GM21825 (cell line): ENCODE results near the gene JPH4.
"Not testable (repeated sequence)": the region's sequence is repeated elsewhere in the genome, so short reads cannot be mapped to it uniquely, and the experiment has no call there.

Experiments
- ATAC-seq: cut with Tn5 transposase; IDR thresholded peaks from one replicate; pipeline ENCODE4 v1.9.1; 2021; ENCODE audit warnings: mild to moderate bottlenecking, moderate library complexity; ENCODE audit not compliant: unreplicated experiment

Gene JPH4

GRCh38 chr14:23609411-23610089 is 31.0 kb upstream of the JPH4 start:
- ATAC-seq, result not testable (repeated sequence)

DNA sequence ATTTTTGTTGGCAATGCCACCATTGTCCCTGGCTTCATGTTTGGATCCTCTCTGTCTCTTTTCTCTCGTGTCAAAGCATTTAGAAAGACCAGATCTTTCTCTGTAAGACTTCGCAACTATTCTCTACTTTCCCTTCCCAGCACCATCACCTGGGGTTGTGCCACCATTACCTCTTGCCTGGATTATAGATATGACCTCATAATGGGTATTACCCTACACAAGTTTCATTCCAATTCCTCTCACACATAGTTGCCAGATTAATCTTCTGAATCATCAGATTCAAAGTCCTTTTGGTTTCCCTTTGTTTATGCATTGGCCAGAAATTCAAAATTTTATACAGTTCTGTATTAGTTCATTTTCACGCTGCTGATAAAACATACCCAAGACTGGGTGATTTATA is 30.4 kb upstream of the JPH4 start:
- ATAC-seq, result no peak

DNA sequence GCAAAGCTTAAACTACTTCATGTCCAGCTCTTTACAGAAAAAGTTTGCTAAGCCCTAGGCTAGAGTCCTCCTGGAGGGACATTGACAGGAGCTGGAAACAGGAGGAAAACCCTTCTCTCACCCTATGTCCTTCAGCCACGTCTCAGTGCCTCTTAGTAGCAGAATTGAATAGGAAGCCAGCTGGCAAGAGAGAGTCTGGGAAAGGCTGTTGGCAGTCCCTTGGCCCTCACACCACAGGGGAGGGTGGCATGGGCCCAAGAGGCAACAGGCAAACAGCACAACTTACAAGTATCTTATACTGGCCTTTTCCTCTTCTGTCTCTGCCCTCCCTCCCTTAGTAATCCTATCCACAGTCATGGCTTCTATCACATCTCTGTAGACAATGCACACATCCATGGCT is 29.9 kb upstream of the JPH4 start:
- no peak for ATAC-seq

DNA sequence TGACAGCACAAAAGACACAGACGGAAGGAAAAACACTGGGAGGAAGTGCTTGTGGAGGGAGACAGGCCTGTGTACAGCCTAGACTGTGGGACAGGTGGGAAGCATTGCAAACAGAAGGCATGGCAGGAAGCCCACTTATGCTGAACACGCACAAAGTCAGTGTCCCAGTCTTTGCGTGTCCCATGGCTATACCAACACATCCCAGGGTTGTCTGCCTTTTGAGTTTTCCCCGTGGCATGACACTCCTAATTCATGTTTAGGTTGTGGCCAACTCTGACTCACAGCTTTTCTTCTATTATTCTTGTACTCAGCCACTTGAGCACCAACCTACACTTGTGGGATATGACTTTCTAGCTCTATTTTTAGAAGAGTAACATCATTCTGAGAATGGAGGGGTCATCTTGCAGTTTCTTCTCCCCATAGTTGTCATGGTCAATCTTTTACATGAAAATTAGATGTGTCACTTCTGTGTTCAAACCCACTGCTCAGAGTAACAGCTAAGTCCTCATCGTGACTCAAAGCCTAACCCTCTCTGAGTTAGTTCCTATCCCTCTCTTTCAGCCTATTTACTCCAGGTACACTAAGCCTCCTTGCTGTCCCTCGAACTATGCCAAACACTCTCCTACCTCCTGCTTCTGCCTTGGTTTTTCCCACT is 27.5 kb upstream of the JPH4 start:
- ATAC-seq, result peak; percentile 75

GRCh38 chr14:23604675-23605170 is 26.1 kb upstream of the JPH4 start:
- ATAC-seq, result no peak

DNA sequence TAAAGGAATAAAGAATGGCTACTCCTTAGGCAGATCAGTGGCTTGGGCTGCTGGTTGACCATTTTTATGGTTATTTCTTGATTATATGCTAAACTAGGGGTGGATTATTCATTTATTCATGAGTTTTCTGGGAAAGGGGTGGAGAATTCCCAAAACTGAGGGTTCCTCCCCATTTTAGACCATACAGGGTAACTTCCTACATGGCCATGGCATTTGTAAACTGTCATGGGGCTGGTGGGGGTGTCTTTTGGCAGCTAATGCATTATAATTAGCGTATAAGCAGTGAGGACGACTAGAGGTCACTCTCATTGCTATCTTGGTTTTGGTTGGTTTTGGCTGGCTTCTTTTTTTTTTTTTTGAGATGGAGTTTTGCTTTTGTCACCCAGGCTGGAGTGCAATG is 25.6 kb upstream of the JPH4 start:
- no peak for ATAC-seq

GRCh38 chr14:23603103-23603502 is 24.5 kb upstream of the JPH4 start:
- no peak for ATAC-seq

DNA sequence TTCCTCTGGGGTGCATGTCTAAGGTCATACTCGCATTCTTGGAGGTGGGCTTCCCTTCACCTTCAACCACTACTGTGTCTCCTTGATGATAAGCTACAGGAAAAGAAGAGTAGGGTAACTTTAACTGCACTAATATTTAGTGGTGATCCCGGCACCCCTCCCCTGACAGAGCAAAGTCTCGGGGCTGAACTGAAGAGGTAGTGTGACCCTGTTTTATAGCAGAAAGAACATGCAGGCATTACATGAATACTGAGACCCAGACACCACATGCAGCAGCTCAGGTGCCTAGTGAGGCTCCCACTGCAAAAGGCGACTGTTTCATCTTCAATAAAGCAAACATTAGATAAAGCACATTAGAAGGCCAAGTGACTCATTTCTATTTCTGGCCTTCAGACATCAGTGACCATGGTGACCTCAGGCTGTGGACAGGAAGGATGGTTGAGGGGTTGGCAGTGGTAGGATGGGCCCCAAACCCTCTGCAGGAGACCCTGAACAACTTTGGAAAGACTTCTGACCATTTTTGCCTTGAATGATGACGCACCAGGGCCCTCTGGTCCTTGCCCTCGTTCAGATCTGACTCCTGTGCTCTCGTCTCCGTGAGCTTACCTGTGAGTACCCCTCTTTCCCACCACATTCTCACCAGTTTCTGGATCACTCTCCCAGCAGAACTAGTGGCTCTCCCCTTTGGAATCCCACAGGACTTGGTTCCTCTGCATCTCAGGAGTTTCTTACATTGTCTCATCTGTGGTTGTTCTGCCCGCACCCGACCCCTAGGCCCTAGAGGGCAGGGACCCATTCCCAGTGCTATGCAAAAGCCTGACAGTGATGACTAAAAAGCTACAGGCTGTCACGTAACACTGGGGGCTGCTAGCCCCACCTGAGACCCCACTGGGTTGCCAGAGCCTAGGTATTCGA is 23.8 kb upstream of the JPH4 start:
- ATAC-seq, result no peak

- no peak for ATAC-seq
Observed at GRCh38 chr14:23601845-23602180, 23.2 kb upstream of the JPH4 start.

- no peak for ATAC-seq
Observed at GRCh38 chr14:23601424-23601823, 22.8 kb upstream of the JPH4 start.

DNA sequence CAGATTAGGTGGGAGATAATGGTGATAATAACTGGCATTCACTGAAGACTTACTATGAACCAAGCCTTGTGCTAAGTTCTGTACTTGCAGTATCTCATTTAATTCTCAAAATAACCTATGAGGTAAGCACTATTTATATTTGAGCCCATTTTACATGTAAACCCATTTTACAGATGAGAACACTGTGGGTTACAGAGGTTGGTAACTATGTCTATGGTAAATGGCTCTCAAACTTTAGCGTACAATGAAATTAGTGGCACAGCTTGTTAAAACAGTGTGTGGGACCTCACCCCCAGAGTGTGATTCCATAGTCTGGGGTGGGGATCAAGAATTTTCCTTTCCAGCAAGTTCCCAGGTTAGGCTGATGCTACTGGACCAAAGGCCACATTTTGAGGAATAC is 22.2 kb upstream of the JPH4 start:
- ATAC-seq, result no peak

DNA sequence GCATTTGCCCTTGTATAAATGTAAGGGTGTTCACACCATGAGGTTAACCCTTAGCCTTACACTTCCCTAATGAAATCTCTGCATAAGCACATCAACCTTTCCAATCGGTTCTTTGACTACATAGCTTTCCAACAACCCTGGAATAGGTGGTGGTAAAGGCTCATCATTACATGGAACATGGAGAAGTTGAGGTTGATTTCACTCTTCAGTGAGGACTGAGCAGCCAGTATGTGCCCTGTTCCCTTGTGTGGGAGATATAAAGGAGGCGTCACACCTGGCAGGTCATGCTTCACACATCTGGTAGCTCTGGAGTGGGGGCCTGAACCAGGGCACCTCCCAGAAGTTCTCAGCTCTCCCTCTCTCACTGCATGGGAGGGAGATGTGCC is 21.7 kb upstream of the JPH4 start:
- no peak for ATAC-seq

DNA sequence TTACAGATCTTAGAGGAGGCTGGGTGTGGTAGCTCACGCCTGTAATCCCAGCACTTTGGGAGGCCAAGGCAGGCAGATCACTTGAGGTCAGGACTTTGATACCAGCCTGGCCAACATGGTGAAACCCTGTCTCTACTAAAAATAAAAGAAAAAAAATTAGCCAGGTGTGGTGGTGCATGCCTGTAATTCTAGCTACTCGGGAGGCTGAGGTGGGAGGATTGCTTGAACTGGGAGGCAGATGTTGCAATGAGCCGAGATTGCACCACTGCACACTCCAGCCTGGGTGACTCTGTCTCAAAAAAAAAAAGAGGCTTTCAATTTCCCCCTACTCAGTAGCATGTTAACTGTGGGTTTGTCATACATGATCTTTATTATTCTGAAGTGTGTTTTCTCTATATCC is 15.6 kb upstream of the JPH4 start:
- ATAC-seq, result not testable (repeated sequence)

GRCh38 chr14:23590198-23590597 is 11.6 kb upstream of the JPH4 start:
- no peak for ATAC-seq

GRCh38 chr14:23589606-23590005 is 11.0 kb upstream of the JPH4 start:
- ATAC-seq, result no peak

GRCh38 chr14:23588884-23589598 is 10.5 kb upstream of the JPH4 start:
- peak; percentile 98 for ATAC-seq

DNA sequence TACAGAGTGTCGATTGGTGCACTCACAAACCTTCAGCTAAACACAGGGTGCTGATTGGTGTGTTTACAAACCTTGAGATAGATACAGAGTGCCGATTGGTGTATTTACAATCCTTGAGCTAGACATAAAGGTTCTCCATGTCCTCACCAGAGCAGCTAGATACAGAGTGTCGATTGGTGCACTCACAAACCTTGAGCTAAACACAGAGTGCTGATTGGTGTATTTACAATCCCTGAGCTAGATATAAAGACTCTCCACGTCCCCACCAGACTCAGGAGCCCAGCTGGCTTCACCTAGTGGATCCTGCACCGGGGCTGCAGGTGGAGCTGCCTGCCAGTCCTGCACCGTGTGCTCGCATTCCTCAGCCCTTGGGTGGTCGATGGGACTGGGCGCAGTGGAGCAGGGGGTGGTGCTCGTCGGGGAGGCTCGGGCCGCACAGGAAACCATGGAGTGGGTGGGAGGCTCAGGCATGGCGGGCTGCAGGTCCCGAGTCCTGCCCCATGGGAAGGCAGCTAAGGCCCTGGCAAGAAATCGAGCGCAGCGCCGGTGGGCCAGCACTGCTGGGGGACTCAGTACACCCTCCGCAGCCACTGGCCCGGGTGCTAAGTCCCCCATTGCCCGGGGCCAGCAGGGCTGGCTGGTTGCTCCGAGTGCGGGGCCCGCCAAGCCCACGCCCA is 6.1 kb upstream of the JPH4 start:
- ATAC-seq, result not testable (repeated sequence)

GRCh38 chr14:23583761-23584526 is 5.4 kb upstream of the JPH4 start:
- ATAC-seq, result not testable (repeated sequence)

DNA sequence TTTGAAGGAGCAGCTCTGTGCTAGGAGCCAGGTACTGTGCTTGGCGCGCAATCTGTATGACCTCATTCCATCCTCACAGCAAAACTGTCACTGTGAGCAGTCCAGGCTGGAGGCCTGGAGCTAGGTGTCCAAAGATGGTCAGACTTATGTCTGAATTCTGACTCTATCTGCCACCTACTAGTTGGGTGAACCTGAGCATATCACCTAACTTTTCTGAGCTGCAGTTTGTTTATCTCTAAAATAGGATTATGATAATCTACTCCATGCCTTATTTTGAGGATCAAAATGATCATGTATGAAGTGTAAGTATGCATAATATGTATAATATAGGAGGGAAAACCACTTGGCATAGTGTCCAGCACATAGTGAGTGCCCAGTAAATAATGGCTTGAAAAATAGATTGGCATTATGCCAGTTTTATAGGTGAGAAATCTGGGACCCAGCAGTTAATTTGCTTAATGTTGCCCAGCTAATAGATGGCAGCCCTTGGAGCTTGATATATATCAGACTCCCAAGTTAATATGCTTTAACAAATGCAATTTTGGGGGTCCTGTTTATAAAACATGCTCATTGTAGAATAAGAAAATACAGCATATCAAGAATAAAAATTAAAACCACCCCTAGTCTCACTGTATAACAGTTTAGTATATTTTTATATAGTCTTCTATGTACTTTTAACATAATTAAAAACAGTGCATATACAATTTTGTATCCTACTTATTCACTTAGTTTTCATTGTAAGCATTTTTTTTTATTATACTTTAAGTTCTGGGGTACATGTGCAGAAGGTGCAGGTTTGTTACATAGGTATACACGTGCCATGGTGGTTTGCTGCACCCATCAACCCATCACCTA is 4.5 kb upstream of the JPH4 start:
- ATAC-seq, result no peak
